Effector memory CD4-positive, alpha-beta T cell (primary cell): ENCODE data around the gene SLC6A13.

ENCODE experiments used
- DNase-seq, 3 donors: peaks; one replicate each; pipeline ENCODE4 v3.0.0-alpha.2; 2020
- H3K27ac ChIP-seq: 2 replicates; pipeline ENCODE4 v1.7.0; 2013; ENCODE audit warnings: mild to moderate bottlenecking, low read length, moderate library complexity; ENCODE audit not compliant: insufficient read depth, poor library complexity, severe bottlenecking
- H3K27me3 ChIP-seq: replicated peaks from 2 replicates; pipeline ENCODE4 v1.7.0; 2013; ENCODE audit warnings: mild to moderate bottlenecking, low read length; ENCODE audit not compliant: insufficient read depth, control insufficient read depth, poor library complexity, severe bottlenecking
- H3K36me3 ChIP-seq: 2 replicates; pipeline ENCODE4 v1.7.0; 2013; ENCODE audit warnings: mild to moderate bottlenecking, low read length, moderate library complexity; ENCODE audit not compliant: control insufficient read depth, insufficient read depth
- H3K4me1 ChIP-seq: 2 replicates; pipeline ENCODE4 v1.7.0; 2013; ENCODE audit warnings: low read length, mild to moderate bottlenecking; ENCODE audit not compliant: control insufficient read depth, insufficient read depth, poor library complexity, severe bottlenecking
- H3K4me3 ChIP-seq: 2 replicates; pipeline ENCODE4 v1.7.0; 2013; ENCODE audit warnings: low read length, low read depth, mild to moderate bottlenecking; ENCODE audit not compliant: insufficient read depth, poor library complexity, severe bottlenecking
- H3K9me3 ChIP-seq: 2 replicates; pipeline ENCODE4 v1.7.0; 2013; ENCODE audit warnings: mild to moderate bottlenecking, low read length, moderate library complexity; ENCODE audit not compliant: control insufficient read depth

The SLC6A13 gene

DNA sequence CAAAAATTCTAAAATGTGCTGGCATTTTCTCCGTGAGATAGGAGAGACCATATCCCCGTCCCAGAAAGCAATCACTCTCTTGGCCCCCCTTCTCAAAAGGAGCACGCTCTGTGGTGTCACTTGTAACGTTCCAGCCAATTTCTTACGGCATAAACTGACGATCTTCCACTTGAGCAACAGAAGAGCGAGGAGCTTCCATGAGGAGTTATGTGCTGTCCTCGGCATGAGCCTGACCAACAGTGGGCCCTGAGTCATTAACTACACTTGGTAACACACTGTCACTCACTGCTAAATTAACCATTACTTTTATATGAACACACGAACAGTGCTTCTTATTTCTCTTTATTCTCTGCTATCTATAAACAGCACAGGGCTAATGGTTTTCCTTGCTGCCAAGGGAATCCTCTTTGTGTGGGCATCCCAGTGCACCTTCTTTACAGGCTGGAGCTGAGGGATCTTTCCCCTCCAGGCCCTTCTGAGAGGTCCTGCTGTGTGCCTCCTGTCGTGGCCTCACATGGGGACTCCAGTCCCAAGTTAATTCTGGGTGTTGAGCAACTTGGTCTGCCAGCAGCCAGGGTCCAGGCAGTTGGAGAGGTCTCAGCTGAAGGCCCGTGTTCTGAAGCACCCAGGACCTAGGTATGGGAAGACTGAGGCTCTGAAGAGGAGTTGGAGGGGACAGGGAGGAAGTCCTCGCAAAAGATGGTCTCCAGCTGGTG, 9.4 kb downstream of the SLC6A13 start:
- DNase-seq: no peak
- H3K27me3 ChIP-seq: peaks cover 5% of the 10 kb centered on the region
- no peak overlapping the region for H3K27ac ChIP-seq
- H3K4me3 ChIP-seq: no peak overlapping the region
- H3K9me3 ChIP-seq: no peaks in the 10 kb centered on the region
- H3K36me3 ChIP-seq: no peaks in the 10 kb centered on the region
- no peaks in the 10 kb centered on the region for H3K4me1 ChIP-seq

DNA sequence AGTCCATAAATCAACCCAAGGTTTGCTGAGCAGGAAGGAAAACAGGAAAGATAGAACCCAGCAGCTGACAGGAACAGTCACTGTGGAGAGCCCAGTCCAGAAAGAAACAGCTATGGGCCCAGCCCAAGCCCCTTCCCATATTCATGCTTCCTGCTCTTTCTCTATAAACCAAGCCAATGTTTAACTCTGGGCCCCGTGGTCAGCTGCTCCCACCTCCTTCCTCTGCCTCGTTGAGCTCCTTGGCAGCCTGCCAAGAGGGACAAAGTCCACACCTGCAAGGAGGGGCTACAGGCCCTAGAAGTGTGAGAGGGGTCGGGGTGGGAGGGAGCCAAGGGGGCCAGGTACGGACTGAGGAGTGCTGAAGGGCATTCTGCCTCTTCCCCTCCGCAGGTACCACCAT, 10.0 kb downstream of the SLC6A13 start:
- no peaks in the 10 kb centered on the region for H3K4me1 ChIP-seq
- H3K27me3 ChIP-seq: peaks cover 5% of the 10 kb centered on the region
- no peaks in the 10 kb centered on the region for H3K9me3 ChIP-seq
- no peak for DNase-seq
- H3K27ac ChIP-seq: no peak overlapping the region
- no peaks in the 10 kb centered on the region for H3K36me3 ChIP-seq
- H3K4me3 ChIP-seq: no peak overlapping the region

DNA sequence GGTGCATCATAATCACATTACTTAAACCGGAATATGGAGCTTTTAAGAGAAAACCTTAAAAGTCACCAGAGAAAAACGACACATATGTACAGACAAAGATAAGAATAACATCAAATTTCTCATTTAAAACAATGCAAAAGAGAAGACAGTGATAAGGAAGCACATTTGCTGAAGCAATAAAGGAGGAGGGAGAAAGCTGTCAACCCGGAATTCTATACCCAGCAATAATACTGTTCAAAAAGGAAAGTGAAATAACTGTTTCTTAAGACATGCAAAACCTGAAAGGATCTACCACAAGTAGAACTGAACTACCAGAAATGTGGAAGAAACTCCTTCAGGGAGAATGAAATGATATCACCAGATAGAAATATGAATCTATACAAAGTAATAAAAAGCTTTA, 15.4 kb downstream of the SLC6A13 start:
- Histone ChIP-seq H3K27ac (no peak overlapping the region), H3K27me3 (no peaks in the 10 kb centered on the region), H3K9me3 (no peaks in the 10 kb centered on the region), H3K4me1 (no peaks in the 10 kb centered on the region), H3K4me3 (no peak overlapping the region), H3K36me3 (no peaks in the 10 kb centered on the region)
- DNase-seq: no peak

DNA sequence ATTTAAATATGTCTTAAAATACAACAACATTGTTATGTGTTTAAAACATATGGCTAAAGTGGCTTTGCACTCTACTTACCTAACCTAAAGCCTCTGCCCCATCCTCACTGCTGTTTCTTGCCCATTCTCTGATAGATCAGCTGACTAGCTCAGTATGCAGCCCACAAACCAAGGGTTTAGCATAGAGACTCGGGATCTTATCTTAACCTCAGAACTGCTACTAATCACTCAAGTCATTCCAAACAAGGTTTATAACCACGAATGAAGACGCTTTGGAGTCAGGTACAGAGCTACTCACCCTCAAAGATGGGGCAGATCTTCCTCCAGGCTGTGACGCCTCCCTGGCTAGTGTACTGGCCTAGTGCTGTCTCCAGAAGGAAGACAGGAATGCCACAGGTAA, 19.3 kb downstream of the SLC6A13 start:
- Histone ChIP-seq H3K36me3 (no peaks in the 10 kb centered on the region), H3K27ac (no peak overlapping the region), H3K4me3 (no peak overlapping the region), H3K9me3 (no peaks in the 10 kb centered on the region), H3K27me3 (no peaks in the 10 kb centered on the region), H3K4me1 (no peaks in the 10 kb centered on the region)
- DNase-seq: no peak

DNA sequence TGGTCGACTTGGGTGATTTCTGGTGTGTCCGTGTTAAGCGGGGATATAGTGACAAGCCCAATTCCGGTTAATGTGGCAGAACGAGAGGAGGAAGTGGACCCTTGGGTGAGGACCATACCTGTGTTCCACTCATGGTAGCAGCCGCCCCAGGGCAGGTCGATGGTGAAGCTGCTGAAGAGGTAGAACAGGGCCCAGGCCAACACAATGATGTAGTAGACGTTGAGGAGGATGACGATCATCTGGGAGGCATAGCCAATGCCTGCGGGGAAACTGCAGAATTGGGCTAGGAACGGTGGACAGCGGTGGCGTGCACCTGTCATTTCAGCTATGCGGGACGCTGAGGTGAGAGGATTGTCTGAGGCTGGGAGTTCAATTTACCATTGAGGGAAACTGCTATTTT, 20.1 kb downstream of the SLC6A13 start:
- H3K27me3 ChIP-seq: no peaks in the 10 kb centered on the region
- no peak for DNase-seq
- H3K9me3 ChIP-seq: no peaks in the 10 kb centered on the region
- no peak overlapping the region for H3K27ac ChIP-seq
- H3K4me3 ChIP-seq: no peak overlapping the region
- no peaks in the 10 kb centered on the region for H3K4me1 ChIP-seq
- H3K36me3 ChIP-seq: no peaks in the 10 kb centered on the region

DNA sequence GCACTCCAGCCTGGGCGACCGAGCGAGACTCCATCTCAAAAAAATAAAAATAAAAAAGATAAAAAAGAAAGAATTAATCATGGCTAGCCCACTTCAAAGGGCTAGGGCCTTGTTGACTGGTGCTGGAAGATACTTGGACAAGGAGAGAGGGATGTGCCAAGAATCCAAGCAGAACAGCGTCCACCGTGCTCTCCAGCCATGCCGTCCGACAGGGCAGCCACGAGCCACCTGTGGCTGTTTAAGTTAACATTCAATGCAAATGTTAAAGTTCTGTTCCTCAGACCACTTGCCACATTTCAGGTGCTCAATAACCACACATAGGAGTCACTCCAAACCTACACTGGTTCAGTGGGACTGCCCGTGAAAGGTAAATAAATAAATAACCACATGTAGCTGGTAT, 21.4 kb downstream of the SLC6A13 start:
- DNase-seq: no peak
- H3K27ac ChIP-seq: no peak overlapping the region
- H3K4me3 ChIP-seq: no peak overlapping the region
- no peaks in the 10 kb centered on the region for H3K4me1 ChIP-seq
- H3K27me3 ChIP-seq: no peaks in the 10 kb centered on the region
- H3K9me3 ChIP-seq: peaks cover 5% of the 10 kb centered on the region
- no peaks in the 10 kb centered on the region for H3K36me3 ChIP-seq

DNA sequence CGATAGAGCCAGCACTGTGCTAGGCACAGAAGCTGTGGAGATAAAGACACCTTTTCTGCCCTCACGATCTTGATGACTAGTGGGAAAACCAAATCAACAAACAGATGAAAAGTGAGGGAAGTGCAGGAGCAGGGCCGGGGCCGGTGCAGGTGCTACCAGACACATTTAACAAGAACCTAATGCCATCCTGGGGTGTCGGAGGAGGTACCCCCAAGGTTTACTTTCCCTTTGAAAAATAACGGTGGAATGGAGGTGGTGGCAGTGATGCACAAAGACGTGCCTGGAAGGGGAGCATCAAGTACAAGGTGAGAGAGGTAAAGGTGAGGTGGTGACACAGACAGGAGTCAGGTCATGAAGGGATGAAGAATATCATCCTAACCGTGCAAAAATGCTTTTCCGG, 22.1 kb downstream of the SLC6A13 start:
- H3K27me3 ChIP-seq: no peaks in the 10 kb centered on the region
- no peak overlapping the region for H3K27ac ChIP-seq
- peaks cover 5% of the 10 kb centered on the region for H3K9me3 ChIP-seq
- H3K4me3 ChIP-seq: no peak overlapping the region
- no peak for DNase-seq
- H3K4me1 ChIP-seq: no peaks in the 10 kb centered on the region
- H3K36me3 ChIP-seq: no peaks in the 10 kb centered on the region

DNA sequence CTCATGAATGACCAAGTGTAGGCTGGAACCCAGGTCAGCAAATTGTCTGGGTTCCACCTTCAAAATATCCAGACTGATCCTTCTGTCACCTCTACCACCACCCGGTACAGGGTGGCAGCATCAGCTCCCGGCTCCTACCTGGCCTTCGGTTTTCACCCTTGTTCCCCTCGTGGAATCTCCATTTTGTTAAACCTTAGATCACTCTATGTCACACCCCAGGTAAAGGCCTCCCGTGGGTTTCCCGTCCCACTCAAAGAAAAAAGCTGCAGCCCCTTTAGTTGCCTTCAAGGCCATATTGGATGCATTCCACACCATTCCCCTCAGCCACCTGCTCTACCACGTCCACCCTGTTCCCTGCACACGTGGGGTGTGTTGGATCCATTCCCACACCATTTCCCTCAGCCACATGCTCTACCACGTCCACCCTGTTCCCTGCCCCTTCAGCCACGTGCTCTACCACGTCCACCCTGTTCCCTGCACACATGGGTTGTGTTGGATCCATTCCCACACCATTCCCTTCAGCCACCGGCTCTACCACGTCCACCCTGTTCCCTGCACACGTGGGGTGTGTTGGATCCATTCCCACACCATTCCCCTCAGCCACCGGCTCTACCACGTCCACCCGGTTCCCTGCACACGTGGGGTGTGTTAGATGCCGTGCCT, 23.8 kb downstream of the SLC6A13 start:
- Histone ChIP-seq H3K4me1 (no peaks in the 10 kb centered on the region), H3K36me3 (no peaks in the 10 kb centered on the region), H3K27me3 (no peaks in the 10 kb centered on the region), H3K4me3 (no peak overlapping the region), H3K9me3 (peaks cover 5% of the 10 kb centered on the region), H3K27ac (no peak overlapping the region)
- DNase-seq: no peak

DNA sequence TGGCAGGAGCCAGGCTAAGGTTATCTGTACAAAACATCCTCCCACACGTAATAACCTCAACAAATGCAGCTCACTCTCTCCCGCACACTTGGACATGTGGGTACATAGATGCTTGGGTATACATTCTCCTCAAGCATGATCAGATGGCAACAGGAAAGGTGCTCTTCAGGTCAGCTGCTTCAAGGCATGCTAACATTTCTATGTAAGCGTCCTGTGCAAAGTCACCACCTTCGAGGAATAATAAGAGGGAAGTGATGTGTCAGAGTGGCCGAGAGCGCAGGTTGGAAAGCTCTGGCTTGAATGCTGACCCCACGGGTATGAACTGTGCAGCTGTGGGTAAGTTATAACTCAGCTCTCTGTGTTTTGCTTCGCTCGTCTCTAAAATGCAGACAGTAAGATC, 24.5 kb downstream of the SLC6A13 start:
- Histone ChIP-seq H3K27me3 (no peaks in the 10 kb centered on the region), H3K4me1 (no peaks in the 10 kb centered on the region), H3K27ac (no peak overlapping the region), H3K36me3 (no peaks in the 10 kb centered on the region), H3K9me3 (peaks cover 5% of the 10 kb centered on the region), H3K4me3 (no peak overlapping the region)
- no peak for DNase-seq

DNA sequence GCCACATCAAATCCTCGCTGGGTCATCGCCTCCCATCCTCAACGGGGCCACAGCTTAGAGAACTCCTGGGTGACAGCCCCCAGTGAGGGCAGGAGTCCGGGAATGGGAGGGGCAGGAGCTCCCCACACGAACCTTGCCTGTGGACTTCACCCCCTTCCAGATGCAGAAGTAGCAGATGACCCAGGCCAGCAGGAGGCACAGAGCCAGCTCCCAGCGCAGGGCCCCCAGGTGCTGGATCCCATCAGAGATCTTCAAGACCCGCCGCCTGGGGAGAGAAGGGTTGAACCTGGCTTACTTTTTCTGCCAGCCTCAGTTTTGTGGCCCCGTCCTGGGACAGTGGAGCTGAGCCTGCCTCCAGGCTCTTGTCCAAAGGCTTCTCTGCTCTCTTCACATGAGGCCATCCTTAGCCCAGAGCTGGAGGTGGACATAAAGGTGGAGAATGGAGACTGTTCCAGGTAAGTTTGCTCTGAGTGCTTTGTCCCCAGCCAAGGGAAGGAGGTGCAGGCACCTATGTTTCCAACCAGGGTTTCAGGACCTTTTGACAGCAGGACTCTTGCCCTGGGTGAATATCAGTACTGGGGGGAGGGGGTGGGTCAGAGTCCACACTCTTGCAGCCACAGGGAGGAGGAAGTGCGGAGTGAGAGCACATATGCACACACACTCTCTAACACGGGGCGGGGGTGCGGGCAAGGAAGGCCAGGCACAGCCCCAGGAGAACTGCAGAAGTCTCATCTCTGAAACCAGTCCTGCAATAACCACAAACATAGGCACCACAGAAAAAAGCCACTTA, 25.4 kb downstream of the SLC6A13 start:
- H3K4me3 ChIP-seq: no peak overlapping the region
- no peaks in the 10 kb centered on the region for H3K36me3 ChIP-seq
- no peaks in the 10 kb centered on the region for H3K27me3 ChIP-seq
- H3K4me1 ChIP-seq: no peaks in the 10 kb centered on the region
- no peak overlapping the region for H3K27ac ChIP-seq
- H3K9me3 ChIP-seq: peaks cover 5% of the 10 kb centered on the region
- DNase-seq: no peak
